Stimulated activated CD8-positive, alpha-beta memory T cell treated with anti-CD3 and anti-CD28 coated beads, Interleukin-15, amount 100 ng/mL, for 1 hour (primary cell): Measurements from ENCODE around the gene ITGA11.

Source experiments
- DNase-seq: peaks from one replicate; pipeline ENCODE4 v3.0.0-alpha.2; 2020; ENCODE audit warnings: low read depth

ITGA11 gene

GRCh38 chr15:68289621-68290352, 142.2 kb downstream of the ITGA11 start:
- no peak for DNase-seq

DNA sequence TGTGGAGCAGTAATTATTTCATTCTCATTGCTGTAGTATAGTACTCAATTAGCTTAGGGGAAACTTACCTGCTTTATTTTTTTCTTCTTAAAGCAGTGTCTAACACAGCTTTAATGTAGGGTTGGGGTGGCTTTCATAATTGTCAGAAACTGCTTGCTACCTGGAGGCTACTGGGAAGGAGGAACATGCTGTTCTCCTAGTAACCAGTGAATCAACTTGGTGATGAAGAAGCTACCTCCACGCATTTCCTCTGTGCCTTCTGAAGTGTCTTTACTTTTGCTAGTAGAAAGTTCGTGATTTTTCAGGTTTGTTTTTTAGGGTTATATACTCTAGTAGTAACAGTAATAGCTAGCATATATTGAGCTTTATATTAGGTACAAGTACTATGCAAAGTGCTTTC, 142.9 kb downstream of the ITGA11 start:
- no peak for DNase-seq

GRCh38 chr15:68286256-68286655, 145.7 kb downstream of the ITGA11 start:
- DNase-seq: no peak

- DNase-seq: no peak
These were observed 146.5 kb downstream of the ITGA11 start for GRCh38 chr15:68285259-68285980.

GRCh38 chr15:68284616-68285258, 147.2 kb downstream of the ITGA11 start:
- DNase-seq: no peak

DNA sequence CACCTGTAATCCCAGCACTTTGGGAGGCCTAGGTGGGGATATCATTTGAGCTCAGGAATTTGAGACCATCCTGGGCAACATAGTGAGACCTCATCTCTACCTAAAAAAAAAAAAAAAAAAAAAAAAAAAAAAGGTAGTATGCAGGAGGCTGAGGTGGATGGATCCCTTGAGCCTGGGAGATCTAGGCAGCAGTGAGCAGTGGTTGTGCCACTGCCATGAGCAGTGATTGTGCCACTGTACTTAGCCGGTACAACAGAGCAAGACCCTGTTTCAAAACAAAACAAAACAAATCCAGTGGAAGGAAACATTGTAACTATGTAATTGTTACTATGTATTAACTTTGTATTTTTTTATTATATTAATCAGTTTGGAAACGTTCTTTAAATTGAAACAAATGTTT, 148.6 kb downstream of the ITGA11 start:
- no peak for DNase-seq

DNA sequence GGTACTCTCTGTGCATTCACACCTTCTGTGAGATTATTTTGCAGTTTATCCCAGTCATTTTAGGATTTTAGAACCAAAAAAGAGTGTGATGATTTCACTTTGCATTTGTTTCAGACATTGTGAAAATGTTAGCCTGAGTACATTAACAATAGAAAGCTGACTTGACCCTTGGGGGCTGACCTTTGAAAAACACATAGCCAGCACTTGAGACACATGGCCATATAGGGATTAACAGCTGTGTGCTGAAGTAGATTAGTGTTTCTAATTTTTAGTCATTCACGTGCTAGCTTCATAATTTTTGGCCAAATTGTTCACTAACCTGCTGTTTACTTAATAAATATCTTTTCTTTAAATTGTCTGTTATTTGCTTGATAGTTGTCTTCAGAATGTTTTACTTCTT, 151.0 kb downstream of the ITGA11 start:
- no peak for DNase-seq

GRCh38 chr15:68279779-68280753, 151.9 kb downstream of the ITGA11 start:
- DNase-seq: no peak

DNA sequence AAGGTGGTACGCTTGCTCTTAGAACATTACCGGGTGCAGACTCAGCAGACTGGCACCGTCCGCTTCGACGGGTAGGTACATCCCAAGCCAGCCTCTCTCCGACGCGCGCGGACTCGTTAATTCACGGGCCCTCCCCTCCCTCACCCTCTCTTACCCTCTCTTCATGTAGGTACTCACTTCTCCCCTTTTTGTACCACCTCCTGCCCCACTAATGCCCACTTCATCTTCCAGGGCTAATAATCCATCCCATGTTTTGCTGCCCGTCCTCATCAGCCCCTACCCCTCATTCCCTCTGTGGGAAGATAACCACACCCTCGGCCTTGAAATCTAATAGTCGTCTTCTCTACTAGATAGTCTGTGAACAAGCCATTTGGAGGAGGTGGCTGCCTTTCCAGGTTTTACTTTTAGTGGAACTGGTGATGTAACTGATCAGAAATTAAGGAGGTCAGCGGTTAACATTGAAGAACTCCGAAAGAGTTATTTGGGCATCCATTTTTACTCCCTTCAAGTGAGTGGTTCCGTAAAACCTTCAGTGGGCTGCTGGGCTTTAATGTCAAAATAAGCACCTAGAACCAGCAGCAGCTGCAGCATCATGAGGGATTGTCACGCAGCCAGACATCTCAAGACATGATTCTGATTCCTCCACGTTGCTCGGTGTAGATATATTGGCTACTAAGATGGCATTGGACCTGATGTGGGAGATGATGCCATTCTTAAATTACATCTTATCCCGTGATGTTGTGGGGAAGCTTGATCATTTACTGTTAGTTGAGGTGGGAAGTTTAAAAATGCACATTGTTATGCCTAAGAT, 153.2 kb downstream of the ITGA11 start:
- no peak for DNase-seq

DNA sequence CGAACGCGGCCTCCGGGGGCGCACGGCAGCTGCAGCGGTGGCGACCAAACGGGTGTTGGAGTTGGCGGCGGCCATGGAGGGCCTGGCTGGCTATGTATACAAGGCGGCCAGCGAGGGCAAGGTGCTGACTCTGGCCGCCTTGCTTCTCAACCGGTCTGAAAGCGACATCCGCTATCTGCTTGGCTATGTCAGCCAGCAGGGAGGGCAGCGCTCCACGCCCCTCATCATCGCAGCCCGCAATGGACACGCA, 153.7 kb downstream of the ITGA11 start:
- DNase-seq: peak; percentile 52

DNA sequence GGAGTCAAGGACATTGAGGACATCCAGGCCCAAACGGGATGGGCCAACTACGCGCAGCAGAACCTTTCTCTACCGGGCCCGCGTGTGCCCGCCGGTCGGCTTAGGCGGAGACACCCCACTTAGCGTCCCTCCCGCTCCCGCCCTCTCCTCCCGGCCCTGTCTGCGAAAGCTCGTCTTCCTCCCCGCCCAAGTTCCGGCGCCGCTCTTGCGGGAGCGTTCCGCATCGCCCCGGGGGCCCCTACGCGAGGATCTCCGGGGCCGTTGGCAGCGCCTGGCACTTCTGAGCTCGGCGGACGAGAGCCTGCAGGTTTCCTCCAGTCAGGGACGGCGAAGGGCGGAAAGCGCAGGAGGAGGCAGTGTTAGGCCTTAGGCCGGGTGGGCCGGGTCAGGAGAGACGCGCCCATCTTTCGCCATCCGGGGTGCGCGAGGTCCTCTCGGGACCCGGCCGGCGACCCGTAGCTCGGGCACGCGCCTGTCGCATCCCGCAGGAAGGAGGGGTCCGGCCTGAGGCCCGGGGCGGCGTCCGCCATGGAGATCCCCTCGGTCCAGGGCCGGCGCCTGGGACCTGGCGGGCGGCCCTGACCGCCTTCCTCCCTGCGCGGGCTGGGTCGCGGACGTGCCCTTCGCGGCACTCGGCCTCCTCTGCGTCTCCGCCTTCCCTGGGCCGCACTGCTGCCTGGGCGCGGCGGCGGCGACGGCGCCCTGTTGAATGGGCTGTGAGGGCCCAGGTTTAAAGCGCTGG, 154.2 kb downstream of the ITGA11 start, which contains the start of gene FEM1B:
Gene FEM1B (plus strand): TSS at position 143 of the 742 bp plus-strand sequence. CDS start 673 bp downstream, outside the sequence.
- DNase-seq: peak; percentile 76

DNA sequence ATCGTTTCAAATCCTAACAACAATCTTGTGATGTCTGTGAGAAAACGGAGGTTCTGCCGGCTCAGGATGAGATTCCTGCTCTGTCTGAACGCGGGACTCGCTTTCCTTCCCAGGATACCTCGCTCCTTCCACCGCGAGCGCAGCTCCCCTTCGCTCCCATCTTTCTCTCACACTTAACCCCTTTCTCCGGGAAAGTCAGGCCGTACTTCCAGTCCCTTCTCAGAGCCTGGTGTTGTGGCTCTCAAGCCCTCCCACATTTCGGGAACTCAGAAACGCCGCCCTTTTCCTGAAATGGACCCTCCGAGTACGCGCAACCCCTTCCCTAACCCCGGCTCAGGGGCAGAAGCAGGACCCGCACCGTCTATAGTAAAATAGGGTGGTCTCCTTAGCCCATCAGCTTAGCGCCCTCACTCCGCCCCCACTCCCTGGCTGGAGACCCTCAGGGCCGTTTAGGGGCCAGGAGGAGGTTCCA, 154.8 kb downstream of the ITGA11 start:
- DNase-seq: no peak

DNA sequence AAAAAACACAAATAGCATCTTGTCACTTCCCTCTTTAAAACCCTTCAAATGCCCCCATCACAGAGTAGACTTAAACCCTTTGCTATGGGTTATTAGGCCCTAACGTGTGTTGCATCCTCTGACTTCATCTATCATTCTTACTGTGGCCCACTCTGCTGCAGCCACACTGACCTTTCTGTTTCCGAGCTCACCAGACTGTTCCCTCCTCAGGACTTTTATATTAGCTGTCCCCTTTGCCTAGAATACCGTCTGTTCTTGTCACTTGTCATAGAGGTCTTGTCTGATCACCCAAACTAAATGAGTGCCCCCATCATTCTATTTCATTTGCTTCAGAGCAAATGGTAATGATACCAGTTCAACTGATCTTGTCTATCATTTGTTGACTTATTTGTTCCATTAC, 155.3 kb downstream of the ITGA11 start:
- no peak for DNase-seq

DNA sequence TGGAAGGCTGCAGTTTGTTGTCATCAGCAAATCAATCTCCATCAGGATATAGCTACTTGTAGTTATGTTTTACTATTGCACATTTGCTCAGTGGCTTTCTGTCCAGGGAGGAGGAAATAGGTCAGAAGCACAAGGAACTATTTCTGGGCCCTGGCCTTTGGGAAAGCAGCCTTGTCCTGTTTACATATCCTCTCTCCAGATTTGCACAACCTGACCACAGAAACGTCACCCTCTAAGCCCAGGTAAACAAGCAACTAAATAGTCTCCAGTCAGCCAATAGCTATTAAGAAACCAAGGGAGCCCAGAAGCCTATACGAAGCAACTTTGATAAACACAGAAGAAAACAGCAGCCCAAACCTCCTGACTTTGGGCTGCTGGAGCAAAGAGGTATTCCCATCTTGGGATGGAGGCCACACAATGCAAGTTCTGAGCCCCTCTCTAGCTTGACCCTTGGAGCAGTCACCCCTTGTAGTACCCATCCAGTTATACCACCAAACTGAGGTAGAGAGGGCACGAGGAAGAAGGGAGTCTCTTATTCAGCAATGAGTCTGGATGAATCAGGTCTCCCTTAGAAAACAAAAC, 156.7 kb downstream of the ITGA11 start:
- DNase-seq: no peak

DNA sequence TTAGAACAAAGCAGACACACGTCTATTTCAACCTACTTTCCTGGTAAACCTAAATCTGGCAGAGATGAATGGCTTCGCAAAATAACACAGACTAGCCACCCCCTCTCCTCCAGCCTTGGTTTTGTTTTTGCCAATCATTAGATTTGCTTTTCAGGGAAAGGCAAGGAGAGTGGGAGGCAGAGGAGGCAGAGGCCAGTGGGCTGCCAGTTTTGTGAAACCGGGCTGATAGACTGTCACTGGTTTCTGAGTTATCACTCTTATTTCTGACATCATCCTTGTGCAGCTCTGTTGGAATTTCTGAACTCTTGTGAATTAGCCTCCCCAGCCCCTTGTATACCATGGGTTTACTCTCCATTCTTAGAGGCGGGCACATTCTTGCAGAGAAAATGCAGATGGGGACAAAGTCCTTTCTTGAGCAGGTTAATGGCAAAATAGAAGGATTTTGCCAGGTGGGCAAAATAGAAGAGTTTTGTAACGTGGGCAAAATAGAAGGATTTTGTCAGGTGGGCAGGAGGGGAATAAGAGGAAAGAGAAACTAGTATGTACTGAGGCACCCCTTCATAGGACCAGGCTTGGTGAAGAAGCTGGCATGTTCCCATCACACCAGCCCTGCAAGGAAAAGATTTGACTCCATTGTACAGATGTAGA, 157.6 kb downstream of the ITGA11 start:
- DNase-seq: no peak

- no peak for DNase-seq
These were observed 159.2 kb downstream of the ITGA11 start for GRCh38 chr15:68272721-68273271.

- DNase-seq: no peak
These were observed 160.0 kb downstream of the ITGA11 start for GRCh38 chr15:68271854-68272471.

DNA sequence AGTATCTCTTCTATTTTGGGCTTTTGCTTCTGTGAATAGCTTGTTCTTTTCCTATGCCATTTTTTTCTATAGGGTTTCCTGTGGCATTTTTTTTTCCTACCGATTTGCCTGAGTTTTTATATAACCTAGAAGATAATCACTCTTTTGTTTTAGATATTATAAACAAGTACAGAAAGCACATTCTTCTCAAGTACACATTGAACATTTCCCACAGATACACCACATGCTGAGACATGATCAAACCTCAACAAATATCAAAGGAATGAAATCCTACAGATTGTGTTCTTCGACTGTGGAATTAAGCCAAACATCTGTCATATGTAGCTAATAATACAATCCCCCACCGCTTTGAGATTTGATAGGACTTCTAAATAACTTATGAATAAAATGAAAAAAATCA, 163.6 kb downstream of the ITGA11 start:
- DNase-seq: no peak

GRCh38 chr15:68265674-68266073, 166.3 kb downstream of the ITGA11 start:
- no peak for DNase-seq
